Hematopoietic multipotent progenitor cell treated with erythropoietin and hydrocortisone succinate and interleukin-3 and kit ligand, for 6 days (in vitro differentiated cells): ENCODE data around the gene THAP7.
"Not testable (repeated sequence)": the region's sequence is repeated elsewhere in the genome, so short reads cannot be mapped to it uniquely, and the experiment has no call there.

Experiments
- DNase-seq: peaks from one replicate; pipeline ENCODE4 v3.0.0-alpha.2; 2015

Gene THAP7

GRCh38 chr22:21012446-21013407 is 10.8 kb upstream of the THAP7 start:
- DNase-seq = no peak

- no peak for DNase-seq
These were observed 8.7 kb upstream of the THAP7 start for GRCh38 chr22:21010426-21011113.

- peak; percentile 82 for DNase-seq
These were observed 7.9 kb upstream of the THAP7 start for GRCh38 chr22:21009638-21010425.

- DNase-seq = not testable (repeated sequence)
These were observed 7.3 kb upstream of the THAP7 start for GRCh38 chr22:21009208-21009607.

GRCh38 chr22:21003782-21004181 is 1.9 kb upstream of the THAP7 start:
- peak; percentile 38 for DNase-seq

- DNase-seq = no peak
These were observed 824 bp downstream of the THAP7 start for GRCh38 chr22:21000987-21001600.

GRCh38 chr22:21000207-21000986 is 1.5 kb downstream of the THAP7 start:
- no peak for DNase-seq

GRCh38 chr22:20999350-21000206 is 2.3 kb downstream of the THAP7 start:
- DNase-seq = no peak

GRCh38 chr22:20998411-20999336 is 3.2 kb downstream of the THAP7 start:
- DNase-seq = no peak

- DNase-seq = no peak
These were observed 4.2 kb downstream of the THAP7 start for GRCh38 chr22:20997536-20998257.

GRCh38 chr22:20996598-20997535 is 5.1 kb downstream of the THAP7 start:
- DNase-seq = no peak

GRCh38 chr22:20996031-20996410 is 5.9 kb downstream of the THAP7 start:
- no peak for DNase-seq

- DNase-seq = no peak
These were observed 6.4 kb downstream of the THAP7 start for GRCh38 chr22:20995329-20996030.

GRCh38 chr22:20994902-20995241 is 7.0 kb downstream of the THAP7 start:
- DNase-seq = no peak

- no peak for DNase-seq
These were observed 7.6 kb downstream of the THAP7 start for GRCh38 chr22:20994128-20994901.

- DNase-seq = no peak
These were observed 8.4 kb downstream of the THAP7 start for GRCh38 chr22:20993304-20994127.
